Heart right ventricle (tissue), 16 donors: Measurements from ENCODE around the gene SUGCT. TPM values are rescaled to one million over a fixed set of nuclear protein-coding genes. Genes with fewer than 3 reads are reported as not detected.
A peak's percentile ranks its signal among the peaks of the same experiment; 100 is the strongest.

Source experiments
- ATAC-seq, 8 donors: fragments of 200-7000 bp; cut with Tn5 transposase; one replicate each; pipeline ENCODE4 v1.9.1; 2020; ENCODE audit warnings: mild to moderate bottlenecking in 8 of 8, moderate library complexity in 8 of 8, moderate number of reproducible peaks in 1 of 8
- DNase-seq, 2 donors: peaks; one replicate each; pipeline ENCODE4 v3.0.0-alpha.2; 2020
- H3K27ac ChIP-seq, 10 donors: fragments of 200-600 bp; sonication (generic) in 2 of 10; one replicate each; pipeline versions ENCODE4 v1.5.0 to v1.8.0; 2020 to 2022; ENCODE audit warnings: mild to moderate bottlenecking in 3 of 10
- H3K27me3 ChIP-seq, 7 donors: fragments of 200-600 bp; one replicate each; pipeline ENCODE4 v1.8.0; 2021 to 2022; ENCODE audit warnings: mild to moderate bottlenecking in 2 of 7
- H3K36me3 ChIP-seq, 9 donors: fragments of 200-600 bp; sonication (generic) in 1 of 9; one replicate each; pipeline versions ENCODE4 v1.5.0 to v1.8.0; 2020 to 2022; ENCODE audit warnings: mild to moderate bottlenecking in 2 of 9
- H3K4me1 ChIP-seq, 9 donors: fragments of 200-600 bp; sonication (generic) in 1 of 9; one replicate each; pipeline versions ENCODE4 v1.5.0 to v1.8.0; 2020 to 2022; ENCODE audit warnings: mild to moderate bottlenecking in 4 of 9
- H3K4me3 ChIP-seq, 10 donors: fragments of 200-600 bp; sonication (generic) in 2 of 10; one replicate each; pipeline versions ENCODE4 v1.5.0 to v1.8.0; 2020 to 2022; ENCODE audit warnings: mild to moderate bottlenecking in 7 of 10, moderate library complexity in 2 of 10
- H3K9me3 ChIP-seq, 11 donors: fragments of 200-600 bp in 10 of 11; sonication (generic) in 2 of 11; one replicate each; pipeline versions ENCODE4 v1.5.0 to v1.8.0; 2013 to 2022; ENCODE audit warnings: mild to moderate bottlenecking in 2 of 11, control low read depth in 1 of 11, moderate library complexity in 1 of 11
- CTCF ChIP-seq, 9 donors: fragments of 200-600 bp; sonication (generic) in 2 of 9; IDR thresholded peaks; one replicate each; pipeline versions ENCODE4 v1.5.0 to v1.8.0; 2021 to 2022; ENCODE audit warnings: antibody characterized with exemption in 9 of 9, mild to moderate bottlenecking in 5 of 9, moderate library complexity in 1 of 9
- WGBS, 2 donors: extraction: QIAGEN DNeasy Blood & Tissue Kit; methylation state at CpG; one replicate each; pipeline ENCODE4 v1.1.7; 2013; ENCODE audit warnings: inconsistent platforms in 1 of 2; 5-methylcytosine and 5-hydroxymethylcytosine counted together
- intact Hi-C, 10 donors: fragments of 100-400 bp; cut with DNase I; formaldehyde crosslinking; loops; one replicate each; pipeline versions ENCODE4 v1.11.1 to v1.14.2; 2022
- polyA plus RNA-seq, 2 donors: library from polyadenylated mRNA; stranded (reverse); fragments of 200-250 nt; gene quantifications; one replicate each; pipeline ENCODE4 v1.2.3, GENCODE V29; 2013
- total RNA-seq, 10 donors: library from RNA; stranded (reverse); fragmentation: NEBNext Ultra II Directional in 3 of 10; extraction: Animal tissue kit (Norgen Biotek cat#: 25700) in 3 of 10; gene quantifications; one replicate each; pipeline versions ENCODE4 v1.2.1 to v1.2.4, GENCODE V29; 2021 to 2023
- donor health status: Arrhythmogenic right ventricular cardiomyopathy.
- donor health status: ischemic (EF 13 %, LVEDD 7.1; RV severe dilation, severe dysfunction).
- donor health status: healthy with polysubstance abuse.
- donor health status: DM: no; HTN: yes; CAD: no.
- donor health status: DM: no; HTN: no; CAD: no.
- donor health status: ischemic (EF 25% LVEDD 6.9; RV normal size, moderate dysfunction).
- donor health status: ischemic (EF 25% LVEDD 5.7; RV mildly dilated, moderate dysfunction).
- donor health status: healthy.
- donor health status: DM: yes; HTN: yes; CAD: no.
- donor health status: Ischemic cardiomyopathy.
- donor health status: ischemic (EF 35%, LVEDD 5.7; RV mildly dilated, moderate dysfunction).
- donor health status: nonischemic (EF 11% LVEDD 7.7; RV severe dilation, severe dysfunction).
- donor health status: DM: yes; HTN: yes; CAD: no.
- donor health status: PGD.
- donor health status: ischemic (EF 29% LVEDD 5.4; RV normal size, mild dysfunction).
- donor health status: nonischemic (EF 23%, LVEDD 6.1; RV moderate dilation, normal function).

SUGCT gene
- total and polyA plus RNA-seq, 12 donors, result 1.2 to 8.1 (median 6.1) TPM

GRCh38 chr7:40742270-40742669 lies 607.5 kb downstream of the SUGCT start:
- intact Hi-C loops, result no loop called here
- Histone ChIP-seq H3K9me3 (peaks cover 0 to 18% (median 0%) of the 10 kb centered on the region in 11 donors), H3K36me3 (no peaks in the 10 kb centered on the region), H3K27me3 (no peaks in the 10 kb centered on the region), H3K4me1 (no peaks in the 10 kb centered on the region), H3K27ac (no peak overlapping the region), H3K4me3 (no peak overlapping the region)
- no peak for DNase-seq
- 85 to 86% methylated on average over 7 of the region's 7 CpGs for WGBS, 2 donors
- TF ChIP-seq CTCF (IDR thresholded peaks at IDR 0.05), result no peak
- ATAC-seq, result no peak

GRCh38 chr7:40746841-40747556 lies 612.2 kb downstream of the SUGCT start:
- Histone ChIP-seq H3K4me1 (no peaks in the 10 kb centered on the region), H3K4me3 (peak overlapping the region in 1 of 10 donors; percentile 6), H3K27me3 (no peaks in the 10 kb centered on the region), H3K36me3 (no peaks in the 10 kb centered on the region), H3K9me3 (no peaks in the 10 kb centered on the region), H3K27ac (no peak overlapping the region)
- 52 to 57% methylated on average over 12 of the region's 12 CpGs for WGBS, 2 donors
- intact Hi-C loops, result no loop called here
- ATAC-seq (peak in 1 of 8 donors; percentile 25), DNase-seq (no peak)
- TF ChIP-seq CTCF (IDR thresholded peaks at IDR 0.05), result no peak

GRCh38 chr7:40747856-40748255 lies 613.1 kb downstream of the SUGCT start:
- H3K4me3 ChIP-seq, result no peak overlapping the region
- no peaks in the 10 kb centered on the region for H3K4me1 ChIP-seq
- no peaks in the 10 kb centered on the region for H3K36me3 ChIP-seq
- TF ChIP-seq CTCF (IDR thresholded peaks at IDR 0.05), result no peak
- DNase-seq, result no peak
- 66 to 74% methylated on average over 2 of the region's 2 CpGs for WGBS, 2 donors
- H3K27ac ChIP-seq, result no peak overlapping the region
- H3K9me3 ChIP-seq, result no peaks in the 10 kb centered on the region
- no peak for ATAC-seq
- H3K27me3 ChIP-seq, result no peaks in the 10 kb centered on the region
- intact Hi-C loops, result no loop called here

GRCh38 chr7:40749877-40750276 lies 615.1 kb downstream of the SUGCT start:
- 94 to 98% methylated on average over 5 of the region's 5 CpGs for WGBS, 2 donors
- intact Hi-C loops, result no loop called here
- Histone ChIP-seq H3K27ac (no peak overlapping the region), H3K4me1 (no peaks in the 10 kb centered on the region), H3K9me3 (no peaks in the 10 kb centered on the region), H3K4me3 (no peak overlapping the region), H3K27me3 (no peaks in the 10 kb centered on the region), H3K36me3 (no peaks in the 10 kb centered on the region)
- ATAC-seq, result no peak
- no peak for TF ChIP-seq CTCF (IDR thresholded peaks at IDR 0.05)
- DNase-seq, result no peak
